CD14-positive monocyte (primary cell): ENCODE data around the gene TTC39A. TPM values are rescaled to one million over a fixed set of nuclear protein-coding genes. Genes with fewer than 3 reads are reported as not detected.
A peak's percentile ranks its signal among the peaks of the same experiment; 100 is the strongest.

Experiments used
- DNase-seq, 3 donors: peaks; one replicate each; pipeline ENCODE4 v3.0.0-alpha.2; 2011 to 2022
- H2AFZ ChIP-seq: 2 replicates; pipeline ENCODE4 v1.6.0; 2012; ENCODE audit warnings: mild to moderate bottlenecking, low read depth, low read length, inconsistent platforms; ENCODE audit not compliant: insufficient read depth, poor library complexity, severe bottlenecking
- H3K27ac ChIP-seq, 2 donors: 1 replicate in 1 of 2; 2 replicates in 1 of 2; pipeline ENCODE4 v1.5.1; 2012 to 2013; ENCODE audit warnings: low read length in 2 of 2, control low read depth in 1 of 2, inconsistent platforms in 1 of 2, low read depth in 1 of 2, mild to moderate bottlenecking in 1 of 2
- H3K27me3 ChIP-seq, 2 donors: one replicate each; pipeline versions ENCODE4 v1.6.0 to v1.6.1; 2011 to 2013; ENCODE audit warnings: low read length in 2 of 2; ENCODE audit not compliant: control insufficient read depth in 2 of 2, insufficient read depth in 2 of 2
- H3K36me3 ChIP-seq, 2 donors: replicated peaks in 1 of 2; 1 replicate in 1 of 2; 2 replicates in 1 of 2; pipeline versions ENCODE4 v1.5.1 to v1.6.1; 2012 to 2013; ENCODE audit warnings: low read length in 2 of 2, control low read depth in 1 of 2, inconsistent platforms in 1 of 2, mild to moderate bottlenecking in 1 of 2; ENCODE audit not compliant: insufficient read depth in 2 of 2, control insufficient read depth in 1 of 2
- H3K4me1 ChIP-seq, 2 donors: 1 replicate in 1 of 2; 2 replicates in 1 of 2; pipeline versions ENCODE4 v1.5.1 to v1.6.1; 2012 to 2013; ENCODE audit warnings: low read length in 2 of 2, control low read depth in 1 of 2, inconsistent platforms in 1 of 2, mild to moderate bottlenecking in 1 of 2, moderate library complexity in 1 of 2; ENCODE audit not compliant: insufficient read depth in 2 of 2, control insufficient read depth in 1 of 2
- H3K4me2 ChIP-seq: replicated peaks from 2 replicates; pipeline ENCODE3; 2012; ENCODE audit warnings: low read length, moderate library complexity, mild to moderate bottlenecking; ENCODE audit not compliant: poor library complexity, severe bottlenecking; ENCODE audit errors: extremely low read depth
- H3K4me3 ChIP-seq, 3 experiments: fragments of 200-600 bp in 1 of 3; sonication (generic) in 1 of 3; replicated peaks in 1 of 3; 1 replicate in 2 of 3; 2 replicates in 1 of 3; pipeline ENCODE4 v1.5.1; 2011 to 2013; ENCODE audit warnings: low read length in 3 of 3, mild to moderate bottlenecking in 3 of 3, control low read depth in 2 of 3, low read depth in 2 of 3, inconsistent platforms in 1 of 3, moderate library complexity in 1 of 3
- H3K79me2 ChIP-seq: 2 replicates; pipeline ENCODE4 v1.6.0; 2012; ENCODE audit warnings: mild to moderate bottlenecking, control low read depth, inconsistent platforms, low read length, moderate library complexity; ENCODE audit not compliant: insufficient read depth
- H3K9ac ChIP-seq: 2 replicates; pipeline ENCODE4 v1.6.0; 2017; ENCODE audit warnings: low read length, mild to moderate bottlenecking; ENCODE audit not compliant: insufficient read depth, poor library complexity, severe bottlenecking
- H3K9me3 ChIP-seq, 2 donors: replicated peaks in 1 of 2; 1 replicate in 1 of 2; 2 replicates in 1 of 2; pipeline versions ENCODE4 v1.5.1 to v1.6.1; 2012 to 2013; ENCODE audit warnings: low read length in 2 of 2, control low read depth in 1 of 2; ENCODE audit not compliant: control insufficient read depth in 1 of 2, insufficient read depth in 1 of 2
- H4K20me1 ChIP-seq: 2 replicates; pipeline ENCODE4 v1.6.0; 2012; ENCODE audit warnings: mild to moderate bottlenecking, low read length, control low read depth, moderate library complexity; ENCODE audit not compliant: insufficient read depth
- H3K27ac Mint-ChIP-seq, 7 donors: one replicate each; pipeline ENCODE4 v1.8.0; 2020; ENCODE audit warnings: mild to moderate bottlenecking in 7 of 7, mixed read lengths in 7 of 7, moderate library complexity in 6 of 7, inconsistent platforms in 2 of 7
- H3K27me3 Mint-ChIP-seq, 3 donors: one replicate each; pipeline ENCODE4 v1.8.0; 2021 to 2022; ENCODE audit warnings: low read depth in 3 of 3, mild to moderate bottlenecking in 3 of 3, mixed read lengths in 3 of 3, moderate library complexity in 3 of 3, inconsistent platforms in 1 of 3
- H3K36me3 Mint-ChIP-seq, 2 donors: one replicate each; pipeline ENCODE4 v1.8.0; 2020; ENCODE audit warnings: mixed read lengths in 2 of 2, inconsistent platforms in 1 of 2, mild to moderate bottlenecking in 1 of 2
- H3K4me1 Mint-ChIP-seq: one replicate; pipeline ENCODE4 v1.8.0; 2020; ENCODE audit warnings: mild to moderate bottlenecking, mixed read lengths
- H3K4me3 Mint-ChIP-seq, 2 donors: one replicate each; pipeline ENCODE4 v1.8.0; 2020; ENCODE audit warnings: mild to moderate bottlenecking in 2 of 2, mixed read lengths in 2 of 2, moderate library complexity in 1 of 2
- H3K9me3 Mint-ChIP-seq, 7 donors: one replicate each; pipeline ENCODE4 v1.8.0; 2020 to 2022; ENCODE audit warnings: mixed read lengths in 7 of 7, mild to moderate bottlenecking in 6 of 7, moderate library complexity in 6 of 7, inconsistent platforms in 2 of 7
- CTCF ChIP-seq: fragments of 200-600 bp; IDR thresholded peaks from one replicate; pipeline ENCODE4 v1.8.0; 2022; ENCODE audit warnings: antibody characterized with exemption, mild to moderate bottlenecking
- WGBS: methylation state at CpG from one replicate; pipeline ENCODE4 v1.1.5; 2013; ENCODE audit warnings: missing lambda C conversion rate; ENCODE audit not compliant: insufficient coverage; 5-methylcytosine and 5-hydroxymethylcytosine counted together
- intact Hi-C, 2 donors: fragments of 100-400 bp; cut with micrococcal nuclease; formaldehyde crosslinking; loops; one replicate each; pipeline versions ENCODE4 v1.15.0 to v1.15.1; 2023
- polyA plus RNA-seq, 3 donors: library from polyadenylated mRNA; depleted of rRNA in 1 of 3; unstranded in 2 of 3; stranded (reverse) in 1 of 3; fragments of 300-500 nt in 2 of 3; fragments of >200 nt in 1 of 3; fragmentation: Illumina TruSeq in 2 of 3; gene quantifications; 1 replicate in 2 of 3; 2 replicates in 1 of 3; pipeline ENCODE4 v1.2.3, GENCODE V29; 2012 to 2021

TTC39A gene
- polyA plus RNA-seq, 3 donors, result 0.16 TPM; not detected in 2

- peaks cover 7 to 8% of the 10 kb centered on the region in 2 donors for H3K4me1 ChIP-seq
- H3K4me3 ChIP-seq, result peak overlapping the region in 1 of 3 experiments; percentile 70
- Mint-ChIP-seq H3K27me3 (peaks cover 1 to 5% (median 5%) of the 10 kb centered on the region in 3 donors), H3K4me3 (peak overlapping the region; percentile 75 to 90), H3K36me3 (no peaks in the 10 kb centered on the region), H3K27ac (peak overlapping the region in 4 of 7 donors; percentile 76 to 85 (median 78)), H3K9me3 (peaks cover 0 to 1% (median 0%) of the 10 kb centered on the region in 7 donors), H3K4me1 (peaks cover 12% of the 10 kb centered on the region)
- H3K27me3 ChIP-seq, result no peaks in the 10 kb centered on the region
- TF ChIP-seq CTCF, result no peak
- no peak for DNase-seq
- no peaks in the 10 kb centered on the region for H3K79me2 ChIP-seq
- no peaks in the 10 kb centered on the region for H3K36me3 ChIP-seq
- H3K9me3 ChIP-seq, result no peaks in the 10 kb centered on the region
- WGBS, result 82% methylated on average over 3 of the region's 6 CpGs
- peak overlapping the region; percentile 63 for H3K4me2 ChIP-seq
- H2AFZ ChIP-seq, result peak overlapping the region; percentile 84
- no peaks in the 10 kb centered on the region for H4K20me1 ChIP-seq
- intact Hi-C loops, result no loop called here
- H3K27ac ChIP-seq, result peak overlapping the region in 1 of 2 donors; percentile 65
- peak overlapping the region; percentile 62 for H3K9ac ChIP-seq
These were observed 27.0 kb downstream of the TTC39A start for GRCh38 chr1:51303315-51303714.

- H3K27me3 Mint-ChIP-seq, result peaks cover 1 to 5% (median 3%) of the 10 kb centered on the region in 3 donors
- H3K79me2 ChIP-seq, result no peaks in the 10 kb centered on the region
- H3K4me3 ChIP-seq, result no peak overlapping the region
- TF ChIP-seq CTCF, result no peak
- no peak overlapping the region for H3K27ac Mint-ChIP-seq
- H3K4me2 ChIP-seq, result no peak overlapping the region
- no peaks in the 10 kb centered on the region for H3K9me3 ChIP-seq
- DNase-seq, result no peak
- WGBS, result 100% methylated on average over 2 of the region's 7 CpGs
- no peaks in the 10 kb centered on the region for H4K20me1 ChIP-seq
- H3K27me3 ChIP-seq, result no peaks in the 10 kb centered on the region
- no peaks in the 10 kb centered on the region for H3K36me3 ChIP-seq
- peaks cover 7 to 8% of the 10 kb centered on the region in 2 donors for H3K4me1 ChIP-seq
- H3K4me1 Mint-ChIP-seq, result peaks cover 12% of the 10 kb centered on the region
- no peak overlapping the region for H2AFZ ChIP-seq
- intact Hi-C loops, result no loop called here
- no peak overlapping the region for H3K27ac ChIP-seq
- peaks cover 0 to 1% (median 0%) of the 10 kb centered on the region in 7 donors for H3K9me3 Mint-ChIP-seq
- H3K4me3 Mint-ChIP-seq, result no peak overlapping the region
- H3K9ac ChIP-seq, result peak overlapping the region; percentile 62
- no peaks in the 10 kb centered on the region for H3K36me3 Mint-ChIP-seq
These were observed 27.6 kb downstream of the TTC39A start for GRCh38 chr1:51302746-51303145.
